Ectodermal cell (in vitro differentiated cells): Measurements from ENCODE around the gene GTF3C5.
"Not testable (repeated sequence)": the region's sequence is repeated elsewhere in the genome, so short reads cannot be mapped to it uniquely, and the experiment has no call there.

ENCODE experiments used
- H3K27ac ChIP-seq: 2 replicates; pipeline ENCODE4 v1.7.0; 2013; ENCODE audit warnings: mild to moderate bottlenecking, low read depth, low read length; ENCODE audit not compliant: insufficient read depth, poor library complexity, severe bottlenecking
- H3K27me3 ChIP-seq: 2 replicates; pipeline ENCODE4 v1.7.0; 2013; ENCODE audit warnings: mild to moderate bottlenecking, low read length; ENCODE audit not compliant: insufficient read depth, control insufficient read depth, poor library complexity, severe bottlenecking
- H3K36me3 ChIP-seq: one replicate; pipeline ENCODE4 v1.7.0; 2013; ENCODE audit warnings: low read length; ENCODE audit not compliant: control insufficient read depth, insufficient read depth
- H3K4me1 ChIP-seq: one replicate; pipeline ENCODE4 v1.7.0; 2013; ENCODE audit warnings: low read length; ENCODE audit not compliant: control insufficient read depth, insufficient read depth
- H3K4me3 ChIP-seq: 2 replicates; pipeline ENCODE4 v1.7.0; 2013; ENCODE audit warnings: low read depth, low read length, control low read depth; ENCODE audit not compliant: insufficient read depth
- H3K9me3 ChIP-seq: 2 replicates; pipeline ENCODE4 v1.7.0; 2013; ENCODE audit warnings: mild to moderate bottlenecking, low read length, moderate library complexity; ENCODE audit not compliant: control insufficient read depth
- WGBS, 2 experiments: methylation state at CpG; one replicate each; pipeline ENCODE4 v1.1.7; 2013; ENCODE audit warnings: missing lambda C conversion rate in 2 of 2; 5-methylcytosine and 5-hydroxymethylcytosine counted together

Gene GTF3C5

GRCh38 chr9:133028221-133028620 is 2.6 kb upstream of the GTF3C5 start:
- Histone ChIP-seq H3K9me3 (no peaks in the 10 kb centered on the region), H3K27ac (no peak overlapping the region), H3K36me3 (no peaks in the 10 kb centered on the region), H3K4me3 (no peak overlapping the region), H3K4me1 (peaks cover 5% of the 10 kb centered on the region), H3K27me3 (no peaks in the 10 kb centered on the region)
- 89 to 90% methylated on average over 3 of the region's 3 CpGs for WGBS, 2 experiments

- 1% methylated on average over 28 of the region's 28 CpGs for WGBS, 2 experiments
- peaks cover 4% of the 10 kb centered on the region for H3K36me3 ChIP-seq
- no peak overlapping the region for H3K27ac ChIP-seq
- H3K4me1 ChIP-seq, result peaks cover 5% of the 10 kb centered on the region
- H3K9me3 ChIP-seq, result no peaks in the 10 kb centered on the region
- H3K4me3 ChIP-seq, result peak overlapping the region; percentile 88
- no peaks in the 10 kb centered on the region for H3K27me3 ChIP-seq
Measured at GRCh38 chr9:133029994-133030316, 842 bp upstream of the GTF3C5 start.

DNA sequence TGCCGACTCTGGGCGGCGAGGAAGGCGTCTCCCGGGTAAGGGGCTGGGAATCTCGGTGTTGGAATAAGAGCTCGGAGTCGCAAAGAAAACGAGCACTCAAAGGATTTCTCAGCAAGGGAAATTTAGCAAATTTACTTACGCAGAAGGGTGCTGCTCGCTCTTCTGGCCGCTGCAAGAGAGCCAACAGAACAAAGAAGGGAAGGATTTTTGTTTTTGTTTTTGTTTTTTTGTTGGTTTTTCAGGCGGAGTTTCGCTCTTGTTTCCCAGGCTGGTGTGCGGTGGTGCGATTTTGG is 279 bp downstream of the GTF3C5 start:
- Histone ChIP-seq H3K36me3 (peaks cover 4% of the 10 kb centered on the region), H3K27me3 (no peaks in the 10 kb centered on the region), H3K27ac (peak overlapping the region; percentile 52), H3K4me3 (peak overlapping the region; percentile 88), H3K9me3 (no peaks in the 10 kb centered on the region), H3K4me1 (peaks cover 5% of the 10 kb centered on the region)
- 2% methylated on average over 16 of the region's 16 CpGs for WGBS, 2 experiments

DNA sequence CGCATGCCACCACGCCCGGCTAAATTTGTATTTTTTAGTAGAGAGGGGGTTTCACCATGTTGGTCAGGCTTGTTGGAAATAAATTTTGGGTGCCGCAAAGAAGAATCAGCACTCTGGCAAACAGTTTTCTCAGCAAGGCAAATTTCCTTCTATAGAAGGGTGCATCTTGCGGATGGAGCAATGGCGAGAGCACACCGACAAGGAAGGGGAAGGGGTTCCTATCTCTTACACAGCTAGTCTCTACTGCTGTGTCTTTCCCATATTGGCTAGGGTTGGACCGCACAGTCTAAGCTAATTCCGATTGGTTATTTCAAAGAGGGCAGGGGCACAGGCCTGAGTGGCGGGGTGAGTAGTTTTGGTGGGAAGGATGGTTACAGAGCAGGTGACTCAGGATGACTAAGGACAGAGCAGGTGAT is 707 bp downstream of the GTF3C5 start:
- WGBS, 2 experiments, result 72 to 75% methylated on average over 10 of the region's 10 CpGs
- peaks cover 5% of the 10 kb centered on the region for H3K4me1 ChIP-seq
- no peak overlapping the region for H3K27ac ChIP-seq
- peaks cover 7% of the 10 kb centered on the region for H3K36me3 ChIP-seq
- peak overlapping the region; percentile 88 for H3K4me3 ChIP-seq
- H3K9me3 ChIP-seq, result no peaks in the 10 kb centered on the region
- no peaks in the 10 kb centered on the region for H3K27me3 ChIP-seq

- Histone ChIP-seq H3K4me3 (no peak overlapping the region), H3K4me1 (peaks cover 5% of the 10 kb centered on the region), H3K9me3 (no peaks in the 10 kb centered on the region), H3K27me3 (no peaks in the 10 kb centered on the region), H3K36me3 (peaks cover 7% of the 10 kb centered on the region), H3K27ac (no peak overlapping the region)
- 95 to 96% methylated on average over 10 of the region's 10 CpGs for WGBS, 2 experiments
Measured at GRCh38 chr9:133032171-133032570, 1.4 kb downstream of the GTF3C5 start.

- 93 to 96% methylated on average over 6 of the region's 6 CpGs for WGBS, 2 experiments
- peaks cover 5% of the 10 kb centered on the region for H3K4me1 ChIP-seq
- no peak overlapping the region for H3K4me3 ChIP-seq
- peaks cover 7% of the 10 kb centered on the region for H3K36me3 ChIP-seq
- no peaks in the 10 kb centered on the region for H3K9me3 ChIP-seq
- no peaks in the 10 kb centered on the region for H3K27me3 ChIP-seq
- H3K27ac ChIP-seq, result no peak overlapping the region
Measured at GRCh38 chr9:133035669-133036068, 4.9 kb downstream of the GTF3C5 start.

DNA sequence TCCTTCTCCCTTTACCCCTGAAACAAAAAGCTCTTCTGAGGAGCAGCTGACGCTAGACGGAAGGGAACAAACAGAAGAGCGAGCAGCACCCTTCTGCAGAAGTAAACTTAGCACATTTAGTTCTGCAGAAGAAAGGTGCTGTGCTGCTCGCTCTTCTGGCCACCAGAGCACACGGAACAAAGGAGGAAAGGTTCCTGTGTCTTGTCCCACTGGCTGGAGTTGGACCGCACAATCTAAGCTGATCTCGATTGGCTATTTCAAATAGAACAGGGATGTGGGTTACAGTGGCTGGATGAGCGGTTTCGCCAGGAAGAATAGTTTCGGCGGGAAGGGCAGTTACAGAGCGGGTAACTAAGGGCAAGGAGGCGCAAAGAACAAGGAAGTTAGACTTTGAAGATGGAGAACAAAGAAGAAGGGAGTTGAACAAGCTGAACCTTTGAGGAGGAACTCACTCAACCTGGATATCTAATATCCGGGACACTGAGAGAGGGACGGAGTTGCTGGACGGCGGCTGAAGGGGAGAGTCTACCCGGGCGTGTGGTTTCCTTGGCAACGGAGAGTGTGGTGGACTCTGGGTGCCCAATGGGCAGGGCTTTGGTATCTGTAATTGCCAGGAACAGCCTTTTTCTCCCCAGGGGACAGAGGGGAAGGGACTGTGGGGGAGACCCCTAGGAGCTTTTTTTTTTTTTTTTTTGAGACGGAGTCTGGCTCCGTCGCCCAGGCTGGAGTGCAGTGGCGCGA is 7.1 kb downstream of the GTF3C5 start:
- peaks cover 18% of the 10 kb centered on the region for H3K36me3 ChIP-seq
- 96 to 97% methylated on average over 24 of the region's 25 CpGs for whole genome bisulfite sequencing, 2 experiments

DNA sequence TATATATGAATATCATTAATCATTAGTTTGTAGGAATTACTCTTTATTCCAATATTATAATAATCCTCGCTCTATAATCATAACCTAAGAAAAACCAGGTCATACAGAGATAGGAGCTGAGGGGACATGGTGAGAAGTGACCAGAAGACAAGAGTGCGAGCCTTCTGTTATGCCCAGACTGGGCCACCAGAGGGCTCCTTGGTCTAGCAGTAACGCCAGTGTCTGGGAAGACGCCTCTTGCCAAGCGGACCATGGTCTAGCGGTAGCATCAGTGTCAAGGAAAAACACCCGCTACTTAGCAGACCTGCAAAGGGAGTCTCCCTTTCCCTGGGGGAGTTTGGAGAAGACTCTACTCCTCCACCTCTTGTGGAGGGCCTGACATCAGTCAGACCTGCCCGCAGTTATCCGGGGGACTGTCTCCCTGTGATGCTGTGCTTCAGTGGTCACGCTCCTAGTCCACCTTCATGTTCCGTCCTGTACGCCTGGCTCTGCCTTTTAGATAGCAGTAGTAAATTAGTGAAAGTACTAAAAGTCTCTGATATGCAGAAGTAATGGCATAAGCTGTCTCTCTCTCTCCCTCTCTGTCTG is 10.2 kb downstream of the GTF3C5 start:
- not testable (repeated sequence) for H3K27me3 ChIP-seq, H3K4me3 ChIP-seq, H3K4me1 ChIP-seq, H3K27ac ChIP-seq, H3K9me3 ChIP-seq
- 92% methylated on average over 11 of the region's 12 CpGs for WGBS, 2 experiments
- peaks cover 41% of the 10 kb centered on the region for H3K36me3 ChIP-seq

More for the DNA sequence above, 7.1 kb downstream of the GTF3C5 start:
- no peaks in the 10 kb centered on the region for H3K27me3 ChIP-seq
- H3K9me3 ChIP-seq, result no peaks in the 10 kb centered on the region
- no peak overlapping the region for H3K27ac ChIP-seq
- H3K4me3 ChIP-seq, result no peak overlapping the region
- H3K4me1 ChIP-seq, result no peaks in the 10 kb centered on the region

DNA sequence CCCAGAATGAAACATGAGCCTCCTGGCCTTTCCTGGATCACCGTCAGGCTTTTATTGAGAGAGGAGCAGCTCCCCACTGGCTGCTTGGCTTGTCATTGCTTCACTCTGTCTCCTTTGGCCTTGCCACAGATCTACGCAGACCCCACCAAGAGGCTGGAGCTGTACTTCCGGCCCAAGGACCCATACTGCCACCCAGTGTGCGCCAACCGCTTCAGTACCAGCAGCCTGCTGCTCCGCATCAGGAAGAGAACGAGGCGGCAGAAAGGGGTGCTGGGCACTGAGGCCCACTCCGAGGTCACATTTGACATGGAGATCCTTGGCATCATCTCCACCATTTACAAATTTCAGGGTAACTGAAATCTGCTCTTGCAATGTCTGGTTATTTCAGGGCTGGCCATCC is 11.2 kb downstream of the GTF3C5 start:
- H3K4me1 ChIP-seq, result no peaks in the 10 kb centered on the region
- WGBS, 2 experiments, result 95 to 97% methylated on average over 9 of the region's 9 CpGs
- H3K4me3 ChIP-seq, result no peak overlapping the region
- peaks cover 46% of the 10 kb centered on the region for H3K36me3 ChIP-seq
- no peaks in the 10 kb centered on the region for H3K9me3 ChIP-seq
- no peaks in the 10 kb centered on the region for H3K27me3 ChIP-seq
- H3K27ac ChIP-seq, result no peak overlapping the region

GRCh38 chr9:133042676-133043075 is 11.9 kb downstream of the GTF3C5 start:
- WGBS, 2 experiments, result 93 to 96% methylated on average over 8 of the region's 8 CpGs
- Histone ChIP-seq H3K27ac (no peak overlapping the region), H3K36me3 (peaks cover 52% of the 10 kb centered on the region), H3K27me3 (no peaks in the 10 kb centered on the region), H3K9me3 (no peaks in the 10 kb centered on the region), H3K4me3 (no peak overlapping the region), H3K4me1 (no peaks in the 10 kb centered on the region)
